CD4-positive, alpha-beta T cell treated with Interferon gamma for 1 hour (primary cell): Measurements from ENCODE around the gene STAT3.
"Not testable (repeated sequence)": the region's sequence is repeated elsewhere in the genome, so short reads cannot be mapped to it uniquely, and the experiment has no call there.

Experiments
- DNase-seq: peaks from one replicate; pipeline ENCODE4 v3.0.0-alpha.2; 2020

The STAT3 gene

DNA sequence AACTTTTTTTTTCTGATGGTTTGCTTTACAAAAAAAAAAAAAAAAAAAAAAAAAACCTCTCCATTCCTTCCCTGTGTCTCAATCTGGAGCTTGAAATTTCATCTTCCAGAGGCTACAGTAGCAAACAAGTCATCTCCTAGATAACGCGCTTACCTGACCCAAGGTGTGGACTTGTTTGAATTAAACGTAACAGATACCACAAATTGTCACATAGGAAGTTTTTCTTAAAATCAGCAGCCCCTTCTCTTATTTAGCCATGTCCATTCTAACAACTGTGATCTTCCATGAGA is 114.0 kb downstream of the STAT3 start:
- no peak for DNase-seq

DNA sequence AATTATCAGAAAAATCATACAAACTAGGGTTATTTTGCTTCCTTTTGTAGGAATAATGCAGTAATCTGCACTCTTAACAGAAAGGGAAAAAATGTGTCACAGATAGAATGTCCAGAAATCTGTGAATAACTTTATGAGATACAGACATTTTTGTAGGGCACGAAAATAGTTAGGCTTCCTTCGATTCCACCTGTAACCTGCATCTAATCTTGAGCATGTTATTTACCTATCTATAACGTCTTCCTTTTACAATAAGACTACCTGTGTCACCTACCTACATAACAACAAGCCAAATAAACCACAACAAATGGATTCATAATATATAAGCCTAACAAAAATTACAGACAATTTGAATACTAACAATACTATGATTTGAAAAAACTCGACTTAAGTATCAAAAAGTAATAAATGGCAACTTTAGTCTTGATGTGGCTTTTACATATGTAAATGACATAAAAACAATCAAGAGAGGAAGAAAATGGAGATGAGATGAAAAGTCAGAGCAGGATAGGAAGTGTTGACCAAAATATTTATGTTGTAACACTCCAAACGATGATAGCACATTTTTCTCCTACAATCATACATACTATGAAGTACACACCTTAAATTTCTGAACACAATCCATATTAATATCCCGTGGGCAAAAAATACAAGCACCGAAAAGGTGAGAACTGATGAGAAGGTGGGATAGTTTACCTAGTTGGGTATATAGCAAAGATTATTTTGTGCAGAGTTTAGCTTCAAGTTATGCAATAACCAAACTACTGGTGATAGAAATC is 114.6 kb downstream of the STAT3 start:
- no peak for DNase-seq

DNA sequence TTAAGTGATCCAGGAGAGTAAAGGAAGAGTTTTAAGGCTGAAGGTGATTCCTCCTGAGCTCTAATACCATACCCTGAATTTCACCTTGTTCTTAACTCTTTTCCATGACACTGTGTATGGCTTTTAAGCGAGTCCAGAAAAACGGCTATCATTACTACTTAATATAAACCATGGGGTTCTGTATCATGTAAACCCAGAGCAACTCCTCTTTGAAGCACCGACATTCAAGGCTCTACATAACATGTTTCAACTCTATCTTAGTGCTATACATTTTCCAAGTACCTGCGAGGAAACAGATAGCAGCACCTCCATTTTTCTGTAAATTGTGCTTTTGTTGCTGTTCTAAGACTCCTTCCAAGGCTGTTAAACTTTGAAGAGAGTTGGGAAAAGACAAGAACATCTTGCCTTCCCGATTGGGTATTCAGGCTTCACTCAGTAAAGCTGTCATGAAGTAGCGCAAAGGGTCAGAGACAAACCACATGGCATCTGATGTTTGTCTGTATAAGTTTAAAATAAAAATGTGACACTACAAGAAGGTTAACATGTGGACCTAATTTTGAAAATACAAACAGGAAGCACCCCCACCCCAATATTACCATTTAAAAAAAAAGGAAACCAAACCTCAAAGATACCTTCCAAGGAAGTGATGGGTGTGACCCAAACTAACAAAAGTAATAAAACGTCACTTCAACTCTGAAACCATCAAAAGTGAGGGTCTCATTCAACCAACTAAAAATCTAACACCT is 115.9 kb downstream of the STAT3 start:
- DNase-seq: no peak

DNA sequence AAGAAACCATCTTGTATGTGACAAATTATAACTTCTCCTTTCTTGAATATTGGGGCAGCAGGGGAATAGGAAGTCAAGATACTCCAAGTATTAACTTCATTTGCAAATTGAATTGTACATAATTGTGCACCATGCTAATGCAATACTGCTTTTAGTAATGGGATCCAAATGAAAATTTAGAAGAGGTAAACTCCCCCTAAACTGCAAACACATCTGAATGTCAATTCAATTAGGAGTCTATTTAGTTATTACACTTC is 116.5 kb downstream of the STAT3 start:
- no peak for DNase-seq

DNA sequence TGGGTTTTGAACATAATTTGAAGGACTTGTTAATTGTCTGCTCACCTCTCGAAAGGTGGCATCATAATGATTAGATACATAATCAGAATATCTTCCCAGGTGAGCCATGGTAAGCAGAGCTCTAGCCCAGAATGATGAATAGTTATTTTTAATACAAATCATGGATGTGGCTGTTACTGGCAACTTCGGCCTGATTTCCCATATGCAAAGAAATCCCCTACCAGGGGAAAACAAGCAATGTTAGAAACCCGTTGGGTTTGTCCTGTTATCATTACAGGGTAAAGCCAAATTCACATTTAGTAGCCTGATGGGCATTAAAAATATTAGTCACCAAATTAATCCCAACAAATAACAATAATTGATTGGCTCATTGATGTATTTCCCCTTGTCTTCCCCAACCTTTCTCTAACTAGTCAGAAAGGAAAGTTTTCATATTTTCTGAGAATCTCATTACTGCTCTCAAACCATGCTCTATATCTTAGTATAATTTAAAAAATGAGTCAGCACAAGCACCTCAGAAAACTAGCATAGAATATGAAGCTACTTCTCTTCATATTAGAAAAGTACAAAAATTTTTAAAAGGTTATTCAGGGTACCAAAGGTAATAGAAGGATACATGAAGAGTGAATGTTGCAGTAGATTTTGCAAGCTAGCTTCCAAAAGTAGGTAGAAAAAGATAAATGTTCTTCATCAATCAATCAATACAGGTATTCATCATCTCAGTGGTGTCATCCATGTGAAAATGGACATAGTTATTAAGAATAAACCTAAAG is 117.0 kb downstream of the STAT3 start:
- DNase-seq: no peak

DNA sequence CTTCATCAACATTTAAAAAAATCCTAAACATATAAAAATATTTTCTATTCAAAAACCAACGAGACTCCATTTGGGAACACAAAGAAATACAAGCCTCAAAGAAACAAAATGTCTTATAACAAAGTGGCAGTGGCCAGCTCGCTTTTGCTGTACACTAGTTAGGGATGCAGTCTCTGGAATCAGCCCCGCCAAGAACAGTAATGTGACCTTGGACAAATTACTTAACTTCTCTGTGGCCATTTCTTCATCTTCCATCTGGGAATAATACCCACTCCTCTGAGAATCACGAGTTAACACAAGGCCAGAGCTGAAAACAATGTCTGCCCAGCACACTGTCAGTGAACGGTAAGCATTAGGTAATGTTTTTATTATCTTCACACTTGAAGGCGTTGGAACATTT is 117.6 kb downstream of the STAT3 start:
- no peak for DNase-seq

DNA sequence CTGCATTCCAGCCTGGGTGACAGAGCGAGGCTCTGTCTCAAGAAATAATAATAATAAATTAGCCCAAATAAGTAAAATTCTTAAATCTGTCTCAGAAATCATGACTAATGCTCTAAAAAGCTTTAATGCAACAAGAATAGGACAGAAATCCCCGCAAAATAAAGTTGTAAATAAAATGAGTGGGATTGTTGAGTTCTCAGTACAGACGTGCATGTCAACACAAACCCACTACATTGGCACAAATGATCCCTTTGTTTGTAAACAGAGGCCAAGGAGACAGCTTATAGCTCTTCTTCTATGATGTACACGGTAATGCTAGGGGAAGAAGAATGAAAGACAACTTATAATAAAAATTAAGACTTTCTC is 118.1 kb downstream of the STAT3 start:
- no peak for DNase-seq

DNA sequence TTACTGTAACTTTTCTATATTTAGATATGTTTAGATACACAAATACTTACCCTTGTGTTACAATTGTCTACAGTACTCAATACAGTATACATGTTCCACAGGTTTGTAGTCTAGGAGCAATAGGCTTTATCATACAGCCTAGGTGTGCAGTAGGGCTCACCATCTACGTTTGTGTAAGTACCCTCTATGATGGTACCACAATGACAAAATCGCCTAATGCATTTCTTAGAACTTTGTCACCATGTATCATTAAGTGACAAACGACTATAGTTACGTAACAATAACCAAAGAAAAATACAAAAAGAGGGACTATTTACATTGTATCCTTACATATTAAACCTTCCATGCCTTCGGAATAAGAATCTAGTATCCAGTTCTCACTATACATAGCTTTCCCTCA is 120.0 kb downstream of the STAT3 start:
- no peak for DNase-seq

DNA sequence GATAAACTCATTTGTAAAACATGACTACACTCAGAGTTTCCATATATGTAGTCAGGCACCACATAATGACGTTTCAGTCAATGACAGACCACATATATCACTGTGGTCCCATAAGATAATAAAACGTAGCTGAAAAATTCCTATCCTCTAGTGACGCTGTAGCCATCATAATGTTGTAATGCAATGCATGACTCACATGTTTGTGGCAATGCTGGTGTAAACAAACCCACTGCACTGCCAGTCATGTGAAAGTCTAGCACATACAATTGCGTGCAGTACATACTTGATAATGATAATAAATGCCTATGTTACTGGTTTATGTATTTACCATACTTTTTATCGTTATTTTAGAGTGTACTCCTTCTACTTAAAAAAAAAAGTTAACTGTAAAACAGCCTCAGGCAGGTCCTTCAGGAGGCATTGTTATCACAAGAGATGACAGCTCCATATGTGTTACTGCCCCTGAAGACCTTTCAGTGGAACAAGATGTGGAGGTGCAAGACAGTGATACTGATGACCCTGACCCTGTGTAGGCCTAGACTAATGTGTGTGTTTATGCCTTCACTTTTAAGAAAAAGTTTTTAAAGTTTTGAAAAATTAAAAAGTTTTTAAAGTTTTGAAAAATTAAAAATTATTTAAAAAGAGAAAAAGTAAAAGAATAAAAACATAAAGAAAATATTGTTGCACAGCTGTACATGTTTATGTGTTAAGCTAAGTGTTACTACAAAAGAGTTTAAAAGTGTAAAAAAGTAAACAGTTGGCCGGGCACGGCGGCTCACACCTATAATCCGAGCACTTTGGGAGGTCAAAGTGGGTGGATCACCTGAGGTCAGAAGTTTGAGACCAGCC is 121.1 kb downstream of the STAT3 start:
- DNase-seq: peak; percentile 64

DNA sequence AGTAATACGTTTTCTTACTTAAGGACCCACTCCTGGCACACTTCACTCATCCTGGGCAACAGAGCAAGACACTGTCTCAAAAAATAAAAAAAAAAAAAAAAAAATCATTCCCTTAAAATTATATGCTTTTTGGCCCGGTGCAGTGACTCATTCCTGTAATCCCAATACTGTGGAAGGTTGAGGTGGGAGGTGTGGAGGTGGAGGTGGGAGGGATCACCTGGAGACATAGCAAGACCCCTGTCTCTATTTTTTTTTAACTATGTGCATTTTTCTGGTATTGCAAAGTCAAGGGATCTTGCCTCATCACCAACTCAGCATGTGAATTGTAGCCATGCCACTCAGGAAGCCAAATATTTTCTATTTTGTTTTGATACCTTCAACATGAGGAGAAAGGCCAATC is 121.8 kb downstream of the STAT3 start:
- no peak for DNase-seq

DNA sequence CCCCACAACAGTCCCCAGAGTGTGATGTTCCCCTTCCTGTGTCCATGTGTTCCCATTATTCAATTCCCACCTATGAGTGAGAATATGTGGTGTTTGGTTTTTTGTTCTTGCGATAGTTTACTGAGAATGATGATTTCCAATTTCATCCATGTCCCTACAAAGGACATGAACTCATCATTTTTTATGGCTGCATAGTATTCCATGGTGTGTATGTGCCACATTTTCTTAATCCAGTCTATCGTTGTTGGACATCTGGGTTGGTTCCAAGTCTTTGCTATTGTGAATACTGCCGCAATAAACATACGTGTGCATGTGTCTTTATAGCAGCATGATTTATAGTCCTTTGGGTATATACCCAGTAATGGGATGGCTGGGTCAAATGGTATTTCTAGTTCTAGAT is 123.9 kb downstream of the STAT3 start:
- DNase-seq: not testable (repeated sequence)
